ENCODE results near the gene DCK. TPM values are rescaled to one million over a fixed set of nuclear protein-coding genes. Genes with fewer than 3 reads are reported as not detected.

The DCK gene
- total and polyA plus RNA-seq, 2 of the 4 experiments (the other 2 are of a cell fraction), result 7.0 to 8.9 TPM

DNA sequence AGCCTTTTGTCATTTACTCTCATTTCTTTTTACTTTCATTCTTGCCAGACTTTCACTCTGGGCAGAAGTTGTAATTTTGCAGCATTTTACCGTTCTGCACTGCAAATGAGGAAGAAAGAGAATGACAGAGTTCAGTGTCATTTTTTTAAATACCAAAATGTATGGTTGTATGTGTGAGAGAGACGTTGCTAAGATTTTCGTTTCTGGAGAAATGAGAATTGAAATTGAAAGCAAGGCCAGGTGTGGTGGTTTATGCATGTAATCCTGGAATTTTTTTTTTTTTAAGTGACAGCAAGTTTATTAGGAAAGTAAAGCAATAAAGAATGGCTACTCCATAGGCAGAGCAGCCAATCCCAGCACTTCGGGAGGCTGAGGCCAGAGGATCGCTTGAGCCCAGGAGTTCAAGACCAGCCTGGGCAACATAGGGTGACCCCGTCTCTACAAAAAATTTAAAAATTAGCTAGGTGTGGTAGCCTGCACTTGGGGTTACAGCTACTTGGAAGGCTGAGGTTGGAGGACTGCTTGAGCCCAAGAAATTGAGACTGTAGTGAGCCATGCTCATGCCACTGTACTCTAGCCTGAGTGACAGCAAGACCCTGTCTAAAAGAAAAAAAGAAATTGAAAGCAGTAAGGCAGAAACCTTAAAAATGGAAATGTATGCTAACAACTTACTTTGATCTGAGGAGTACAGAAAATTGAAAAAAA is 12.9 kb downstream of the DCK start (continued):
- TF ChIP-seq SMC3 (IDR thresholded peaks at IDR 0.05; ENCODE audit: low read depth, low read length), result no peak

DNA sequence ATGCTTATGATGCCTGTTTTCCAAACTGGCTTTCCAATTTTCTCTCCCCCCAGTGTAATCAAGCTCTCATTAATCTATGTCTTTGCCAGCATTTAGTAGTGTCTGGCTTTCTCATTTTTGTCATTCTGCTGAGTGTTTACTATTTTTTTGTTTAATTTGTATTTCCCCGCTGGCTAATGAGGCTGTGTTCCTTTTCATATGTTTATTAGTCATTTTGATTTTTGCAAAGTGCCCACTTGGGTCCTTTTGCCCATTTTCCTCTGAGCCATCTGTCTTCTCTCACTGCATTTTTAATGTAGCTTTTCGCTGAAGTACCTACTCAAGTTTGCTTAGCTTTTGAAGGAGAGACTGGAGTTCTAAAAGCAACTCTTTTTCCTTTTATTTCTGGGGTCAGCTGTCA is 14.7 kb downstream of the DCK start:
- Histone ChIP-seq H3K23ac (ENCODE audit: low read depth, low read length) (no peak overlapping the region), H3K4ac (ENCODE audit: low read depth, low read length) (no peak overlapping the region), H2BK15ac (ENCODE audit: low read depth, low read length) (no peak overlapping the region), H2BK120ac (ENCODE audit: low read depth, low read length) (peak overlapping the region; percentile 34; the same call in 1 of the 2 replicates), H4K5ac (ENCODE audit: low read depth, low read length) (peak overlapping the region; percentile 39; the same call in 1 of the 2 replicates), H3K27me3 (ENCODE audit: control insufficient read depth, insufficient read depth, low read length) (no peaks in the 10 kb centered on the region), H3K4me3 (ENCODE audit: insufficient read depth, low read depth, low read length) (no peak overlapping the region), H3K79me1 (ENCODE audit: low read depth in 1 of 2, low read length in 2 of 2) (peaks cover 6 to 44% of the 10 kb centered on the region in 2 experiments; a peak in 3 of 4 replicates), H4K8ac (ENCODE audit: low read depth in 2 of 2, low read length in 2 of 2) (no peak overlapping the region), H2AK9ac (replicated peaks; ENCODE audit: low read depth, low read length, poor library complexity) (no peak overlapping the region), H4K91ac (ENCODE audit: insufficient read depth, low read depth, low read length) (no peak overlapping the region), H3K56ac (ENCODE audit: extremely low read depth, insufficient read depth, low read length) (no peak overlapping the region), H3K27ac (ENCODE audit: insufficient read depth, low read length) (no peak overlapping the region), H3K9me1 (ENCODE audit: insufficient read depth, low read length) (no peaks in the 10 kb centered on the region), H3K9ac (ENCODE audit: low read depth, low read length) (no peak overlapping the region), H3K9me3 (ENCODE audit: control insufficient read depth, insufficient read depth, low read length) (no peaks in the 10 kb centered on the region), H3K36me3 (ENCODE audit: control insufficient read depth, insufficient read depth, low read length) (peaks cover 2% of the 10 kb centered on the region; the same call in 1 of the 2 replicates), H3K4me1 (ENCODE audit: control insufficient read depth, insufficient read depth, low read length) (peaks cover 11% of the 10 kb centered on the region), H2BK5ac (ENCODE audit: low read depth, low read length, poor library complexity, severe bottlenecking) (peak overlapping the region; percentile 62), H3K18ac (ENCODE audit: low read depth, low read length) (no peak overlapping the region; the same call in 1 of the 2 replicates), H2BK20ac (ENCODE audit: low read depth, low read length) (no peak overlapping the region), H3K14ac (replicated peaks; ENCODE audit: low read depth, low read length) (0 out of 2 replicates have a peak overlapping the region, but pooled peaks have one; percentile 9), H4K20me1 (ENCODE audit: insufficient read depth, low read length) (peaks cover 9% of the 10 kb centered on the region), H3K4me2 (ENCODE audit: low read depth, low read length) (no peak overlapping the region; the same call in 1 of the 2 replicates), H2AFZ (replicated peaks; ENCODE audit: low read length, poor library complexity) (no peak overlapping the region), H2AK5ac (ENCODE audit: low read depth, low read length) (no peak overlapping the region)
- BruUV-seq (replicated peaks), result no TSS peak
- TF ChIP-seq POLR2A (IDR thresholded peaks at IDR 0.05; ENCODE audit: low read depth, low read length) (no peak), BHLHE40 (IDR thresholded peaks at IDR 0.05; ENCODE audit: low read depth, low read length) (no peak), CHD1 (IDR thresholded peaks at IDR 0.05; ENCODE audit: low read depth, low read length) (no peak), FOS (IDR thresholded peaks at IDR 0.05; ENCODE audit: low read depth, low read length) (no peak), CEBPB (IDR thresholded peaks at IDR 0.05; ENCODE audit: low read depth, low read length) (no peak), RAD21 (IDR thresholded peaks at IDR 0.05; ENCODE audit: low read length) (no peak), MAZ (IDR thresholded peaks at IDR 0.05; ENCODE audit: borderline replicate concordance, low read depth, low read length) (no peak), SMC3 (IDR thresholded peaks at IDR 0.05; ENCODE audit: low read depth, low read length) (no peak), NFE2L2 (IDR thresholded peaks at IDR 0.05; ENCODE audit: low read depth, low read length) (no peak)
- TF ChIP-seq, protein P1, sequence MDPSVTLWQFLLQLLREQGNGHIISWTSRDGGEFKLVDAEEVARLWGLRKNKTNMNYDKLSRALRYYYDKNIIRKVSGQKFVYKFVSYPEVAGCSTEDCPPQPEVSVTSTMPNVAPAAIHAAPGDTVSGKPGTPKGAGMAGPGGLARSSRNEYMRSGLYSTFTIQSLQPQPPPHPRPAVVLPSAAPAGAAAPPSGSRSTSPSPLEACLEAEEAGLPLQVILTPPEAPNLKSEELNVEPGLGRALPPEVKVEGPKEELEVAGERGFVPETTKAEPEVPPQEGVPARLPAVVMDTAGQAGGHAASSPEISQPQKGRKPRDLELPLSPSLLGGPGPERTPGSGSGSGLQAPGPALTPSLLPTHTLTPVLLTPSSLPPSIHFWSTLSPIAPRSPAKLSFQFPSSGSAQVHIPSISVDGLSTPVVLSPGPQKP (IDR thresholded peaks at IDR 0.05; ENCODE audit: borderline replicate concordance, low read depth, low read length), result no peak
- TF ChIP-seq, protein P2, sequence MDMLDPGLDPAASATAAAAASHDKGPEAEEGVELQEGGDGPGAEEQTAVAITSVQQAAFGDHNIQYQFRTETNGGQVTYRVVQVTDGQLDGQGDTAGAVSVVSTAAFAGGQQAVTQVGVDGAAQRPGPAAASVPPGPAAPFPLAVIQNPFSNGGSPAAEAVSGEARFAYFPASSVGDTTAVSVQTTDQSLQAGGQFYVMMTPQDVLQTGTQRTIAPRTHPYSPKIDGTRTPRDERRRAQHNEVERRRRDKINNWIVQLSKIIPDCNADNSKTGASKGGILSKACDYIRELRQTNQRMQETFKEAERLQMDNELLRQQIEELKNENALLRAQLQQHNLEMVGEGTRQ (IDR thresholded peaks at IDR 0.05; ENCODE audit: low read depth, low read length), result no peak
- in situ Hi-C loops (cut with MboI; ENCODE audit: low sequenced_read_pairs) (no loop called here), intact Hi-C loops (cut with micrococcal nuclease) (loop anchor here (5.0 kb wide), 1 partner anchor 321 kb away; the partner anchor contains the start of gene UTP3), dilution Hi-C loops (cut with HindIII; ENCODE audit: low sequenced_read_pairs, unreplicated experiment) (no loop called here)
- POLR2A ChIA-PET (ENCODE audit: unreplicated experiment), result no interaction called here
- no CpG with 5 or more reads among the region's 2 CpGs for WGBS, 2 experiments (ENCODE audit: extremely low coverage in 2 of 2, insufficient read length in 1 of 2)
- no peak for DNase-seq
- CTCF ChIA-PET, result interaction anchor here (1.3 to 1.4 kb wide), 2 partner anchors 11 to 15 kb away, joined by 3 to 5 read pairs; partner anchors contain the start of gene DCK
- ATAC-seq (ENCODE audit: low read depth), result no peak
